Type B pancreatic cell (in vitro differentiated cells): ENCODE measurements around the gene WEE1. TPM values are rescaled to one million over a fixed set of nuclear protein-coding genes. Genes with fewer than 3 reads are reported as not detected.

Experiments used
- DNase-seq: peaks from one replicate; pipeline ENCODE4 v3.0.0; 2021; ENCODE audit warnings: mixed read lengths; ENCODE audit not compliant: unreplicated experiment; ENCODE audit errors: extremely low spot score
- H3K27ac Mint-ChIP-seq: 2 replicates; pipeline ENCODE4 v1.8.0; 2021; ENCODE audit warnings: mild to moderate bottlenecking, mixed read lengths
- H3K27me3 Mint-ChIP-seq: 2 replicates; pipeline ENCODE4 v1.8.0; 2021; ENCODE audit warnings: mixed read lengths
- H3K36me3 Mint-ChIP-seq: 2 replicates; pipeline ENCODE4 v1.8.0; 2021; ENCODE audit warnings: mixed read lengths
- H3K4me1 Mint-ChIP-seq: one replicate; pipeline ENCODE4 v1.8.0; 2021; ENCODE audit warnings: mixed read lengths; ENCODE audit not compliant: unreplicated experiment
- H3K4me3 Mint-ChIP-seq: 2 replicates; pipeline ENCODE4 v1.8.0; 2021; ENCODE audit warnings: mild to moderate bottlenecking, mixed read lengths
- H3K9me3 Mint-ChIP-seq: 2 replicates; pipeline ENCODE4 v1.8.0; 2021; ENCODE audit warnings: mixed read lengths
- total RNA-seq: library from RNA; stranded (reverse); gene quantifications from 2 replicates; pipeline ENCODE4 v1.2.1, GENCODE V29; 2021; ENCODE audit warnings: low replicate concordance
- TF ChIP-seq, protein P1 (sequence below): fragments of 200-600 bp; sonication (generic); conservative IDR thresholded peaks from 2 replicates; pipeline ENCODE4 v1.5.0; 2021; ENCODE audit warnings: antibody characterized with exemption, mild to moderate bottlenecking

The WEE1 gene
- total RNA-seq, 1 donor from 2014 or later = 80.1 TPM

DNA sequence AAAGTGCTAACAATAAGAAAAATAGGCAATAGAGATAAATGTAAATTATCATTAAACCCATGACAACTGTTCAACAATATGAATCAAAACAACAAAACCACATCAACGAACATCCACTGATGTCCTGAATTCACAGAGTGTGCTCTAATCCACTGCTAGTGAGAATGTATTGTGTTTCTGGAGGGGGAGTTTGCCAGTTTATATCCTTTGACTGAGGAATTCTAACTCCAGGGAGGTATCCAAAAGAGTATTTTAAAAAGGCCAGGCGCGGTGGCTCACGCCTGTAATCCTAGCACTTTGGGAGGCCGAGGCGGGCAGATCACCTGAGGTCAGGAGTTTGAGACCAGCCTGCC lies 1.7 kb upstream of the WEE1 start:
- Mint-ChIP-seq H3K9me3 (no peaks in the 10 kb centered on the region), H3K4me1 (peaks cover 38% of the 10 kb centered on the region), H3K27me3 (no peaks in the 10 kb centered on the region), H3K27ac (peak overlapping the region; percentile 99), H3K36me3 (peaks cover 17% of the 10 kb centered on the region), H3K4me3 (peak overlapping the region; percentile 83)
- TF ChIP-seq, protein P1, sequence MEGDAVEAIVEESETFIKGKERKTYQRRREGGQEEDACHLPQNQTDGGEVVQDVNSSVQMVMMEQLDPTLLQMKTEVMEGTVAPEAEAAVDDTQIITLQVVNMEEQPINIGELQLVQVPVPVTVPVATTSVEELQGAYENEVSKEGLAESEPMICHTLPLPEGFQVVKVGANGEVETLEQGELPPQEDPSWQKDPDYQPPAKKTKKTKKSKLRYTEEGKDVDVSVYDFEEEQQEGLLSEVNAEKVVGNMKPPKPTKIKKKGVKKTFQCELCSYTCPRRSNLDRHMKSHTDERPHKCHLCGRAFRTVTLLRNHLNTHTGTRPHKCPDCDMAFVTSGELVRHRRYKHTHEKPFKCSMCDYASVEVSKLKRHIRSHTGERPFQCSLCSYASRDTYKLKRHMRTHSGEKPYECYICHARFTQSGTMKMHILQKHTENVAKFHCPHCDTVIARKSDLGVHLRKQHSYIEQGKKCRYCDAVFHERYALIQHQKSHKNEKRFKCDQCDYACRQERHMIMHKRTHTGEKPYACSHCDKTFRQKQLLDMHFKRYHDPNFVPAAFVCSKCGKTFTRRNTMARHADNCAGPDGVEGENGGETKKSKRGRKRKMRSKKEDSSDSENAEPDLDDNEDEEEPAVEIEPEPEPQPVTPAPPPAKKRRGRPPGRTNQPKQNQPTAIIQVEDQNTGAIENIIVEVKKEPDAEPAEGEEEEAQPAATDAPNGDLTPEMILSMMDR = no peak
- no peak for DNase-seq

- TF ChIP-seq, protein P1 = no peak
- Mint-ChIP-seq H3K9me3 (no peaks in the 10 kb centered on the region), H3K27ac (peak overlapping the region; percentile 90), H3K4me3 (peak overlapping the region; percentile 94), H3K27me3 (no peaks in the 10 kb centered on the region), H3K4me1 (peaks cover 35% of the 10 kb centered on the region), H3K36me3 (peaks cover 33% of the 10 kb centered on the region)
- no peak for DNase-seq
These were observed 528 bp downstream of the WEE1 start for GRCh38 chr11:9573775-9574621.

DNA sequence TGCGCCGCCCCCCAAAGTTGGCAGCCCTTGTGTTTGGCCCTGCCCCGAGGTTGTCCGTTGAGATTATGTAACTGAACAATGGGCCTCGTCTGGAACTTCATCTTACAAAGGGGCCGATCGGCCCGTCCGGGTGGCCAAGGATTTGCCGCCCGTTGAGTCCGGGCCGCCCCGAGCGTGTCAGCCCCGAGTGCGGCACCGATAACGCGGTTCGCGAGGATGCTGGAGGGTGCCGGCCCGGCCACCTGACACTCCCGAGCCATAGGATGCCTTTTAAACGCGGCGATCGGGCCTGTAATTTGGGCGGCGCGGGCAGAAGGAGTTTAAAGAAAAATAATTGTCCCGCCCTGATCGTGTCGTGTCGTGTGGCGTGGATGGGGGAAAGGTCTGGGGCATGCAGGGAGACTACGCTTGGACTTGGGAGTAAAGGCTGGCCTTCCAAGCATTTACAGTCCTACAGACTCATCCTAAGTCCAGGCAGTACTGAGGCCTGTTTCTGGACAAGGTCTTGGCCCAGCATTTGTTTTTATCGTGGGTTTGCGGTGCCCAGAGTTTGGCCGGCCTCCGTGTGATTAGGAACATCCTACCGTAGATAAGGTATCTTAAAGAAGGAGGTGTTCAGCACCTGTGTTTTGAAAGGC lies 1.3 kb downstream of the WEE1 start:
- no peaks in the 10 kb centered on the region for H3K27me3 Mint-ChIP-seq
- H3K4me3 Mint-ChIP-seq = peak overlapping the region; percentile 94
- H3K27ac Mint-ChIP-seq = peak overlapping the region; percentile 90
- peaks cover 39% of the 10 kb centered on the region for H3K36me3 Mint-ChIP-seq
- H3K4me1 Mint-ChIP-seq = peaks cover 28% of the 10 kb centered on the region
- TF ChIP-seq, protein P1 = no peak
- H3K9me3 Mint-ChIP-seq = no peaks in the 10 kb centered on the region
- no peak for DNase-seq

DNA sequence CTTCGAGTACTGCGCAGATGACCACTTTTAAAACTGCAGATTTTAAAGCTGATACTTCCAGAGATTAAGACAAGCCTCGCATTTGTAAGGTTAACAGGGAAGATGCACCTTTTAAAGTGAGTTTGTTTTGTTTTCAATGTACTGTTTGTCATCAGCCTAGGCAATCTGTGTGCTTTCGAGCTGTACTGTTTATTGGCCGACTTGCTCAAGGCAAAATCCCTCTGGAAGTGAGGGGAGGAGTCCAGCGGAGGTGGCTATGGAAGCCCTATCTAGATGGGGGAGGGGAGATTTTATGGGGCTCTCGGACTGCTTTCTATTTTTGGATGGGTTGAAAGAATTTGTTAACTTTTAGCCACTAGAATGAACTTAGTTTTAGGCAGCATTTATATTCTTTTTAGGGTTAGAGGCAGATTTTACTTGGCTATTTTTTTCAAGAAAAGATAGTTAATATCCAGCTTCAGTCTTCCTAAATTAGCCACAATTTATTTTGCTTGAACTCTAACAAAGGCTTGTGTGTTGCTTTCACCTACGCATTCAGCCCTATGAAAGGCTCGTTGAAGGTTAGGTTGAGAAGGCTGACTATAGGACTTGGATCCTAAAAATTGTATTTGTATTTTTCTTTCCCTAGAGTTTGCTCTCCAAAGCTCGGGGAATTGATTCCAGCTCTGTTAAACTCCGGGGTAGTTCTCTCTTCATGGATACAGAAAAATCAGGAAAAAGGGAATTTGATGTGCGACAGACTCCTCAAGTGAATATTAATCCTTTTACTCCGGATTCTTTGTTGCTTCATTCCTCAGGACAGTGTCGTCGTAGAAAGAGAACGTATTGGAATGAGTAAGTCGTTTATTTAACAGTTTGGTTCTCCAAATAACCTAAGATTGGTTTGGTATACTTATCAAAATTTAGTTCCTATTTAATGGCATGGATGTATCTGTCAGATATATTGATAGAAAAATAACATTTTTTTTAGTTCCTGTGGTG lies 2.1 kb downstream of the WEE1 start:
- no peak for DNase-seq
- peaks cover 25% of the 10 kb centered on the region for H3K4me1 Mint-ChIP-seq

More for the DNA sequence above, 2.1 kb downstream of the WEE1 start:
- Mint-ChIP-seq H3K27ac (peak overlapping the region; percentile 90), H3K9me3 (no peaks in the 10 kb centered on the region), H3K36me3 (peaks cover 40% of the 10 kb centered on the region), H3K27me3 (no peaks in the 10 kb centered on the region), H3K4me3 (peak overlapping the region; percentile 94)
- TF ChIP-seq, protein P1 = no peak
